ENCODE results near the gene CYP2W1.

CYP2W1 gene

DNA sequence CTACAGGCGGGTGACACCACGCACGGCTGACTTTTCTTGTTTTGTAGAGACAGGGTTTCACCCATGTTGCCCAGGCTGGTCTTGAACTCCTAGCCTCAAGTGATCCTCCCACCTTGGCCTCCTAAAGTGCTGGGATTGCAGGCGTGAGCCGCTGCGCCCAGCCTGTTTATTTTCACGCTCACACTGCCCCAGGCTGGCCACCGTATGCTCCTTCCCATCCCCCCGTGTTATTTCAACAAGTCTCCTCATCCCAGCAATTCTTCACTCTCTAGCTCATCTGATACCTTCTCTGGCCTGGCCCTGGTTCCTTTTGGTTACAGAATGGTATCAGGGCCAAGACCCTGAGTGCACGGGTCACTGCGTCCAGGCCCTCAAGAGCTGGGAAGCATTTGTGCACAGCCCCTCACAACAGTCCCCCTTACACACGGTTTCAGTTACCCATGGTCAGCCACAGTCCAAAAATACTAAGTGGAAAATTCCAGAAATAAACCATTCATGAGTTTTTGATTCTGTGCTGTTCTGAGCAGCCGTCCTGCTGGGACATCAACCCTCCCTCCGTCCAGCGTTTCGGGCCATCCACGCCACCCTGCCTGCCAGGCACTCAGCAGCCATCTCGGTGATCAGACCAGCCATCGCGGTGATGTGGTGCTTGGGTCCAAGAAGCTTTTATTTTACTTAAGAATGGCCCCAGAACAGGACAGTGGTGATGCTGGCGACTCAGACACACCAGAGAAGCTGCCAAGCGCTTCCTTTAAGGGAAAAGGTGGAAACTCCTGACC lies 16.5 kb upstream of the CYP2W1 start:
- no peak for DNase-seq (ENCODE audit: low read depth in 2 of 2)

DNA sequence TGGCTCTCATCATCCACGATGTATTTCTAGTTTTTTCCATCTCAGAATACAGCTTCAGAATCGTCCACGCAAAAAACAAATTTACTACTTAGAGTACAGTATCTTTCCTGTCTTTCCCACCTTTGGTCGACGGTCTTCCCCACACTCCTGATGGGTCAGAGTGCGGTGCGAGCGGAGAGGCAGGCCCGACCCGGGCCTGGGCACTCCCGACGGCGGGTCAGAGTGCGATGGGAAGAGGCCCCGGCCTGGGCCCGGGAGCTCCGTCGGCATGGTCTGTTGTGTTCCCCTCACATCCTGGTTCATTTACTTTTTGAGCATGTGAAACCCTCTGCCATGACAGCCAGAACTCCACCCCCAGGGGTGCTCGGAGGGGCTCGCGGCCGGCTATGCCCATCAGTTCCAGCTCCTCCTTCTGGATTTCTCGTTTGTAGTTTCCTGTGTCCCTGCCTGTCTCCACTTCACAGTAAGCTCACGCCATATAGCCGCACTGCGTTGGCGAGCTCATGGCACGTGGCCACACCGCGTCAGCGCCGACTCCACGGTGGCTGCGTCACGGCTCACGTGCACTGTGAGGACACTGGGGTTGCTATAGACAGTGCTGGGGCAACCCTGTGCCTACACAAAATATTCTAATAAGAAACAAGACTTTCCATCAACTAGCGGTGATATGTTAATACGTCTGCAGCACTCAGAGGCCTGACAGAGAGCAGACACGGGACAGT lies 15.5 kb upstream of the CYP2W1 start:
- no peak for DNase-seq (ENCODE audit: low read depth in 2 of 2)

DNA sequence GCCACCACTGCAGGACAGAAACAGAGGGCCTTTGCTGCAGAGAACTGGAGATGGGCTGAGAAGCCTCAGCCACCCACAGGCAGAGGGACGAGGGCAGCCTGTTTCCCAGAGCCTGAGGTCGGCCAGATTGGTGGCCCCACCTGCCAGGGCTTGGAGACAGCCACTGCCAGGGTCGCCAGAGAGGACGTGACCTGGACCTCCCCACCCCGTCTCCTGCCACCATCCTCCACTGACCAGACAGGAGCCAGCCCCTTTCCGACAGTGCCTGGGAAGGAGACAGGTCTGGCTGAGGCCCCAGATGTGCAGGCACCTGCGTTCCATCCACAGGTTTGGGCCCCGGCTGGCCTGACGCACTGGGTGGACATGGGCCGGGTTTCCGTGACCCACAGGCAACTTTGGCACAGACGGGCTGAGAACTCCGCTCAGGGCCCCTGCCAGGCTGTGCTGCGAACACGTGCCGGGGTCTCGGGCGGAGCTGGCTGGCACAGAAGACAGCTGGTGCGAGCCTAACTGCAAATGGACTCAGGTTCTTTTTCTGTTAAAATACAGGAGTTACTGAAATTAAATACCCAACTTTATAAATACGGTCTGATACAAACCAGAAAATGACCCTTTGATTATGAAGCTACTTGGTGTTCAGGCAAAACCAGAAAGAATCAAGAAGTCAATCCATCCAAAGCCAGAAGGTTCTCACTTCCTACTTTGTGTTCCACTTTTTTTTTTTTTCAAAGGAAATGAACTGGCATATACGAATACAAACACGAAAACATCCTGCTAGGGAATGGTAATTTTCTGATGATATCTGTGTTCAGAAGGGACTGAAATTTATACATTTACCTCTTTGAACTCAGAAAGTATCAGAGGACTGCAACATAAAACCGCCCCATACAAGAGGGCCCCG lies 14.5 kb upstream of the CYP2W1 start:
- no peak for DNase-seq (ENCODE audit: low read depth in 2 of 2)

DNA sequence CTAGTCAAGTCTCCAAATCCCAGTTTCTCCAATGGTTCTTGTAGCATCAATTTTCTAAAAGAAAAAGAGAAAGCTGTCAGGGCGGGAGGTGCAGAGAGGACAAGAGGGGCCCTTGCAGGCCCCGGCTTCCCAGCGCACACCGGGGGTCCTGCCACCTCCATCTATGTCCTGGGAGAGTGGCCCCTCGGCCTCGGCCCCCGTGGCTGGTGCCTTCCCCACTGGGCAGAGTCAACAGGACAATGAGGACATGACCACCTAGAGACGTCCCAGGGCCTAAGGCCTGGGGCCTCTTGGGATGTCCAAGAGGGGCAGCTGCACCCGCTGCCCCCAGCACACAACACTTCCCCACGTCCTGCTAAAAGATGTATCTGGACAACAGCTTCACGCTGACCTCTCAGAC lies 13.6 kb upstream of the CYP2W1 start:
- DNase-seq (ENCODE audit: low read depth in 2 of 2), result no peak

DNA sequence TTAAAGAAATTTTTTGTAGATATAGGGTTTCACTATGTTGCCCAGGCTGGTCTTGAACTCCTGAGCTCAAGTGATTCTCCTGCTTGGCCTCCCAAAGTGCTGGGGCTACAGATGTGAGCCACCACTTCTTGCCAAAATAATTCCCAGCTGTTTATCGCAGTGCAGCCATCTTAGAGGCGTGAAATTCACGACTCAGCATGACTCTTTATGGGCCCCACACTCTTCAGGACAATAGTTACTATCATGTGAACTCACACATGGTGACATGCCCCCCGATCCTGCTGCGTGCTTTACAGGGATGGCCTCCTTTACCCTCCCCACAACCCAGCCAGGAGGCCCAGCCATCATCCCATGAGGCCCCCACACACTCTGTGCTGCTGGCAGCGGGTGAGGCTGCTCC lies 12.2 kb upstream of the CYP2W1 start:
- no peak for DNase-seq (ENCODE audit: low read depth in 2 of 2)

DNA sequence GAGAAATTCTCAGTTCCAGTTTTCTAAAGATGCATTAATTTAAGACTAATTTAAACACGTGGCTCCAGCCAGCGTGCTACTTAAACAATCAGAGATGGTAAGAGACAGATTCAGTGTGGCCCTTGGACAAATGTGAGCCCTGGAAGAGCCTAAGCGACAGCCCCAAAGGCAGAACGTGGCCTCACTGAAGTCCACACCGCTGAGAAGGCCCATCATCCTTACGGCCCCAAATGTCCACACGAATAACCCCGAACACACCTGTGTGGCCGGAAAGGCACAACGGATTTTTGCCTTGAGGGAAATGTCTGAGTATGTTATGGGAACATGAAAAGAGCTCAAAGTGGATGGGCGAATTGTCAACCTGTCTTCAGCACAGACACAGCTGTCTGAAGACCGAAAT lies 10.9 kb upstream of the CYP2W1 start:
- DNase-seq (ENCODE audit: low read depth in 2 of 2), result no peak

DNA sequence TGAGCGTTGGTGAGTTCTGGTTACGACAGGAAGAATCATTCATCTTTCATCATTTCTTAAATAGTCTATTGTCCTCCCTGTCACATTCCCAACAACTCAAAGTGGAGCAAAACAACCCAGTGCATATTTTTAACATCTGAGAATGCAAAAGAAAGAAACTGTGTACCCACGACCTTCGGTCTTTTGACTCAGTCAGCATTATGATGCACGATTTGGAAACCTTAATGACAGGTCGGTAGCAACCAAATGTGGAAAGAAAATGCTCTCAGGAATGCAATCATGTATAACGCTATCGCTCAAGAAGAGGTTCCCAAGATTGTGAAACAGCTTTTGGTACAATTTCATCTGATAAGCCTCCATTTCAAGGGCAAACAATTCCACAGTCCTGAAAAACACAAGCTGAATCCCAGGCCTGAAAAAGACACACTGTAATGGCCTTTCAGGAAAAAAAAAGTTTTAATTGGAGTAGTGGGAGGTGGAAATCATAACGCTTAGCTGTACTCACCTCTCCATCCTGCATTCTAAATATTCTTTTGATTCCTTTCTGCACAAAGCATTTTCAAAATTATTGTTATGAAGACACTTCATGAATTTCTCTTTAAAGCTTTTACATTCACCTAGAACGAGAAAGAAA lies 10.2 kb upstream of the CYP2W1 start:
- DNase-seq (ENCODE audit: low read depth in 2 of 2), result no peak

DNA sequence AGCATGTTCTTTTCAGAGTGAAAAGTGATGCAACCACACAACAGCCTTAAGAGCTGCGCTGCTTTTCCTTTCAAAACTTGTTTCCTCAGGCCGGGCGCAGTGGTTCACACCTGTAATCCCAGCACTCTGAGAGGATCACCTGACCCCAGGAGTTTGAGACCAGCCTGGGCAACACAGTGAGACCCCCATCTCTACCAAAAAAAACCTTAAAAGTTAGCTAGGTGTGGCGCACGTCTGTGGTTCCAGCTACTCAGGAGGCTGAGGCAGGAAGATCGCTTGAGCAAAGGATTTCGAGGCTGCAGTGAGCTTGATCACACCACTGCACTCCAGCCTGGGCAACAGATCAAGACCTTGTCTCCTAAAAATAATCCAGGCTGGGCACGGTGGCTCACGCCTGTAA lies 9.7 kb upstream of the CYP2W1 start:
- DNase-seq (ENCODE audit: low read depth in 2 of 2), result no peak

DNA sequence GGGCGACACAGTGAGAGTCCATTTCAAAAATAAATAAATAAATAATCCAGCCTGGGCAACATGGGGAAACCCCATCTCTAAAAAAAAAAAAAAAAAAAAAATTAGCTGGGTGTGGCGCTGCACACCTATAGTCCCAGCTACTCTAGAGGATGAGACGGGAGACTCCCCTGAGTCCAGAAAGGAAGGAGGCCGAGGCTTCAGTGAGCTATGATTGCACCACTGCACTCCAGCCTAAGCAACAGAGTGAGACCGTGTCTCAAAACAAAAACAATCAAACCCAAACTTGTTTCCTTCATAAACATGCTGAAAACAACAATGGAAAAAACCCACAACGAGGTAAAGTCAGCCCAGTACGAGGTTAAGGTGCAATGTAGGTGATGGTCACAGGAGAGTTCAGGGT lies 8.8 kb upstream of the CYP2W1 start:
- no peak for DNase-seq (ENCODE audit: low read depth in 2 of 2)

DNA sequence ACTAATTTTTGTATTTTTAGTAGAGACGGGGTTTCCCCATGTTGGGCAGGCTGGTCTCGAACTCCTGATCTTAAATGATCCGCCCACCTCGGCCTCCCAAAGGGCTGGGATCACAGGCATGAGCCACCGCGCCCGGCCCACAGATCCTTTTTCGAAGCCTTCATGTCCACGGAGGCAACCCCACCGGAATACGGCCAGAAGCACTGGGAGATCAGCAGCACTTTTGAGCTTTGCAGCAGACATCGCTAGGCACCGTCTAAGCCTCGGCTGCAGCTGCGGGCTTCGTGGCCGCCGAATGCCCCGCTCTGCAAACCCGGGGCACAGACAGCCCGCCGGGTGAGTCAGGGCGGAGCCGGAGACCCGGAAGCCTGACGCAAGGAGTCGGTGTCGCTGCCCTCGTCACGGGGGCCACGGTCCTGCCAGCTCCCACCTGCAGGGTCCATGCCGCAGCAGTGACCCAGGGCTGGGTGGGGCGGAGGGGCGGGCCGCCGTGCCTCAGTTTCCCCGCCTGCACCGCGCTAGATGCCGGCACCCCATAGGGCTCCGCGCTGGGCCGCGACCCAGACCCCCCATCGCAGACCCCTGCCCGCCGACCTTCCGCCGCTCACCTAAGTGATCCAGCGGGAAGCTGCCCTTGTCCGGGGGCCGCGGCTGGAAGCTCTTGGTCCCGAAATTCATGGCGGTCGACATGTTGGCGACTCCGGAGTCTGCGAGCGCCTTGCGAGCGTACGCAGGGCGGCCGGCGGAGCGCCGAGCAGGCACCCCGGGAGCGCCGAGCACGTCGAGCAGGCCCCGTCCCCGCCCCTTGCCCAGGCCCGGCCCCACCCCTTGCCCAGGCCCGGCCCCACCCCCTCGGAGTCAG lies 7.9 kb upstream of the CYP2W1 start, which contains the start of gene COX19:
TSS of gene COX19 (minus strand) at position 730 of the 862 bp plus-strand sequence. CDS start at position 690, 40 bp downstream.
- DNase-seq (ENCODE audit: low read depth in 2 of 2), result peak; percentile 65 to 66

DNA sequence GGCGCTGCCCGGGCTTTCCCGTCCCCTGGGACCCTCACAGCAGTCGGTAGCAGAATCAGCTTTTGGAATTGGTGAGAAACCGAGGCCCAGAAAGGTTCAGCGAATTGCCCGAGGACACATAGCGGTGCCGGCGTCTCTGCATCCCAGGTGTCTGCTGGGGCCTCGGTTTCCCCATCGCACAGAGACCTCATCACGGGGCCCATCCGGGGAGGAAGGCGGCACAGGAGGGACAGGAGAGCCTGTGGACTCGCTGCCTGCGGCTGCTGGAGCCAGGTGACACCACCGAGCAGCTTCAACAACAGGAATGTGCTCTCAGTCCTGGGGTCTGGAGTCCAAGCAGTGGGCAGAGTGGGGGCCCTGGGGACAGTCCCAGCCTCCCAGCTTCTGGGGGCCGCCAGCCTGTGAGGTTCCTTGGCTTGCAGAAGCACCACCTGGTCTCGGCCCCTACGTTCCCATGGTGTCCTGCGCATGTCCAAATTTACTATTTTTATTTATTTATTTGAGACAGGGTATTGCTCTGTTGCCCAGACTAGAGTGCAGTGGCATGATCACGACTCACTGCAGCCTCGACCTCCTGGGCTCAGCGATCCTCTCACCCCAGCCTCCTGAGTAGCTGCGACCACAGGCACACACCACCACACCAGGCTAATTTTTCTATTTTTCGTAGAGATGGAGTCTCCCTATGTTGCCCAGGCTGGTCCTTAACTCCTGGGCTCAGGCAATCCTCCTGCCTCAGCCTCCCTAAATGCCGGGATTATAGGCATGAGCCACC lies 7.1 kb upstream of the CYP2W1 start:
- DNase-seq (ENCODE audit: low read depth in 2 of 2), result no peak

DNA sequence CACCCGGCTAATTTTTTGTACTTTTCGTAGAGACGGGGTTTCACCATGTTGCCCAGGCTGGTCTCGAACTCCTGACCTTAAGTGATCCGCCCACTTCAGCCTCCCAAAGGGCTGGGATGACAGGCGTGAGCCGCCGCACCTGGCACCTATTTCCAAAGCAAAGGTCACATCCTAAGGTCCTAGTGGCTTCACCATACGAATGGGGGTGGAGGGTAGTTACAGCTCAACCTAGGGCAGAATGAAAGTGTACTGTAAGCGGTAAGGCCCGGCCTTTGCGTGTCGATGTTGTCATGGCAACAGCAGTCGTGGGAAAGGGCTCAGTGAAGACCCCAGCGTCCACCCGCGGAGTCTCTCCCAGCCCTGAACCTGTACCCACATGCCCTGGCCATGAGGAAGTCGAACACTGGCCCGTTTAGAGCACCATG lies 6.1 kb upstream of the CYP2W1 start:
- DNase-seq (ENCODE audit: low read depth in 2 of 2), result no peak

DNA sequence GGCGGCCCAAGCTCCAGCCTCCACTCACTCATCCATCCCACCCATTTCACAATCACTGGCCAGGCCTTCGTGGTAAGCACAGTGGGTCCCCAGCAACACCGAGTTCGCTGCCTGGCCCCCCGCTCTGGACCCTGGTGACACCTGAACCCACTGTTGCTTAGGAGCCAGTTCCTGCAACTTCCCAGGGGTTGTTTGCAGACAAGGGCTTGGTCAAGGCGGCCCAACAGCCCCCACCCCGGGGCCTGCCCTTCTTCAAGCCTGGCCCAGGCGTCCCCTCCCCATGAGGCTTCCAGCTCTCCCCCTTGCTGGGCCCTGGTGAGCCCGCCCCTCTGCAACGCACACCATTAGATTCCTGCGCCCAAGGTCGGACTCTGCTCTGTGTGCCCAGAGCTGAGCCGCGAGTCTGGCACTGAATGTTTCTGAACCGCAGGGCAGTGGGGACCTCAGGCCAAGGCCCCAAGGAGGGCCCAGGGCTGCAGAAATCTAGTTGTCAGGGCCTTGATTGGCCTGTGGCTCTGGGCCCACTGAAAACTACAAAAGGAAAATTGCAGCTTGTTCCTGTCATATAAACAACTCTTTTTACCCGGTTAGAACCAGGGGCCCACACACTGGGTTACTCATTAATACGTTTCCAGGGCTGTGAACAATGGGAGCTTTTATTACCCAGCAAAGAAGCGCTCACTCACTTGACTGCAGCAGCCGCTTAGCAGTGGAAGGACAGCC lies 5.5 kb upstream of the CYP2W1 start:
- no peak for DNase-seq (ENCODE audit: low read depth in 2 of 2)

DNA sequence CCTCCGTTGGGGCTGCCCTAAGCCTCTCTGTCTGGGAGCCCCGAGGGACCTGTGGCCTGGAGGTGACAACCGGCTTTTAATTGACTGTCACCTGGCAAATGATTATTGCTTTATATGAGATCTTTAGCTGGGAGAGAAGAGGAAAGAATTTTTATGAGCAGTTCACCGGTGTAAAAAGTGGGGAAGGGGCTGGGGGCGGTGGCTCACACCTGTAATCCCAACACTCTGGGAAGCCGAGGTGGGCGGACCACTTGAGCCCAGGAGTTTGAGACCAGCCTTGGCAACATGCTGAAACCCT lies 5.0 kb upstream of the CYP2W1 start:
- no peak for DNase-seq (ENCODE audit: low read depth in 2 of 2)

DNA sequence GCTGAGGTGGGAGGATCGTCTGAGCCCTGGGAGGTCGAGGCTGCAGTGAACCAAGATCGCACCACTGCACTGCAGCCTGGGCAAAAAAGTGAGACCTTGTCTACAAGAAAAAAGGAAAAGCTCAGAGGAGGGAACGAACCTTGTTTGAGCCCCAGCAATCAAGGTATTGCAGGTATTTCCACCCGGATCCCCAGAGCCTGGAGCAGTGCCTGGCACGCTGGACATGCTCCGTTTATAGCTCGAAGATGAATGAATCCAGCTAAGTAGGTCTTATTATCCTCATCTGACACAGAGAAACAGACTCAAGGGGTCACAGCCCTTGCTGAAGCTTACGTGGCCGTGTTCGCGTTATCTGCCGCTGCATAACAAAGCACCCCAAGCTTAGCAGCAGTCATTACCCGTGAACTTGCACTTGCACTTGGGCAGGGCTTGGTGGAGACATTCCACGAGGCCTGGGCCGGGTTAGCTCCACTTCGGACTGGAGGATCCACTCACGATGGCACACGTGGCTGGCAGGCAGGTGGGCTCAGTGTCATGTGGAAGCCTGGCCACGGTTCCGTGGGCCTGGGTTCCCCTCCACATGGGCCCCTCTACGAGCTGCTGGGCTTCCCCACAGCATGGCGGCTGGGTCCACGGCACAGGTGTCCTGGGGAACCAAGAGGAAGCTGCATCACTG lies 4.4 kb upstream of the CYP2W1 start:
- DNase-seq (ENCODE audit: low read depth in 2 of 2), result no peak

DNA sequence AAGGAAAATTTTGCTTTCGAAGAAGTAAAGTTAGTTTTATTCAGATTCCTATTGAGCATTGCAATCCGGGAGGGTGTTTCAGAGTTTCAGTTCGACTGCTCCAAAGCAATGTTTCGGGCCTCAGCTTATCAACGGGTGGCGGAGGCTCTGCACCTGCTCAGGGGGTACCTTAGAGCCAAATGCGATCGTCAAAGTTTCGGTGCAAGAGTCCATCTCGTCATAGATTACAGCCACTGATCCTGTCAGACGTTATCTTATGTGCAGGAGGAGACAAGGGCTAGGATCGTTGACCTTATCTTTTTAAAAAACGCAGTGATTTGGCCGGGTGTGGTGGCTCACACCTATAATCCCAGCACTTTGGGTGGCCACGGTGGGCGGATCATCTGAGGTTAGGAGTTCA lies 3.8 kb upstream of the CYP2W1 start:
- DNase-seq (ENCODE audit: low read depth in 2 of 2), result no peak

DNA sequence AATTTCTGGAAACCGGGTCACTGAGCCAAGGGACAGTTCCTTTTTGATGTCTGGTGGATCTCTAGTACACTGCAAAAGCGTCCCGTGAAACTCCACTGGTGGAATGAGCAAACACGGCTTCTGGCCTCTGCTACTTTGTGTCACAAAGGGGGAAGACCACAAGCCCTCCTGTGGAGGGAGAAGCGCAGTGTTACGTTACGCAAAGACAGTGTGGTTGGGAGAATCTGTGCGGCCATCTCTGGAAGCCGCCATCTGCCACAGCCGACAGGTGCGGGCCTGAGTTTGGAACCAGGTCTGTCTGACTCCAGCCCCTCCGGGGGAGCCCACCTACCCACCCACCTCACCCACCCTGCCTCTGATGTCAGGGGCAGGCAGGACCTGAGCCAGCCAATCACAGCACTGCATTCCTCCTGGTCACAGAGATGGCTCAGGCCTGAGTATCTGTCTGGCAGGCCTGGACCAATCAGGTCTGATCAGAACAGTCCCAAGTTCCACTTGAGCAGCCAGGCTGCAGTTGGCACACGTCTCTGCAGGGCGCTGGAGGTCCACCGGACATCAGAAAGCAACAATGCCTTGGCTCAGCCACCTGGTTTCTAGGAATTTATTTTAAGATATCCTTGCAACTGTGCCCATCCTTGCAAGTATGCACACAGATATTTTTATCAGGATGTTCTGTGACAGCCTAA lies 3.0 kb upstream of the CYP2W1 start:
- no peak for DNase-seq (ENCODE audit: low read depth in 2 of 2)

DNA sequence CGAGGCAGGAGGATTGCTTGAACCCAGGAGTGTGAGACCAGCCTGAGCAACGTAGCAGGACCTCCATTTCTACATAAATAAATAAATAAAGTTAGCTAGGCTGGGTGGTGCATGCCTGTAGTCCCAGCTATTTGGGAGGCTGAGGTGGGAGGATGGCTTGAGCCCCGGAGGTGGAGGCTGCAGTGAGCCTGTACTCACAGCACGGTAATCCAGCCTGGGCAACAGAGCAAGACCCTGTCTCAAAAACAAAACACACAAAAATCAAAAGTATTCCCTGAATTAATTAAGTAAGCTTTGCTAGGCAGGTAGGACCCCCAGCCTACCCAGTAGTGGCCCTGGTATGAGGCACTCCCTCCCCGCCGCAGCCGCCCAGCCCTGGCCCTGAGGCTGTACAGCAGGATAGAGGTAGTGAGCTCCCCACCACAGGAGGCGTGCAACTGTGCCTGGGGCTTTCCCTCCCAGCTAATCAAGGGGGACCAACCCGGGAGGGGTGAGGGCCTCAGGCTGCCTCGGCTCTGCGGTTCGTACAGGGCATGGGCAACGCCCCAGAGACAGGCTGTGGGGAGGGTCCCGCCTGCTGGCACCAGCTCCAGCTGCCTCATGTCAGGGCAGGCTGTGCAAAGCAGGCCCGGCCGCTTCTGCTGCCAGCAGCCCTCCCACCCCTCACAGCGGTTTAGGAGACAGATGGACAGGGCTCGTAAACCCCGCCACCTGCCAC lies 1.0 kb upstream of the CYP2W1 start:
- DNase-seq (ENCODE audit: low read depth in 2 of 2), result no peak

Measured in fibroblast of skin of left quadriceps (primary cell).